Erythroblast (primary cell): ENCODE results near the gene ANKFN1.
"Not testable (repeated sequence)": the region's sequence is repeated elsewhere in the genome, so short reads cannot be mapped to it uniquely, and the experiment has no call there.

Source experiments
- DNase-seq, 2 experiments: peaks; one replicate each; lab custom pipeline; 2025; lab: John Stamatoyannopoulos, UW
- GATA1 ChIP-seq: IDR thresholded peaks from 2 replicates; pipeline ENCODE4 v1.6.1; 2011; ENCODE audit warnings: low read depth, mild to moderate bottlenecking, control low read depth, low read length, moderate library complexity
- POLR2A ChIP-seq: IDR thresholded peaks from 2 replicates; pipeline ENCODE4 v1.6.1; 2011; ENCODE audit warnings: mild to moderate bottlenecking, low read length

Gene ANKFN1

GRCh38 chr17:56351675-56352074 lies 198.4 kb downstream of the ANKFN1 start:
- no peak for DNase-seq
- no peak for TF ChIP-seq GATA1
- no peak for TF ChIP-seq POLR2A

GRCh38 chr17:56358651-56359050 lies 205.4 kb downstream of the ANKFN1 start:
- no peak for DNase-seq
- TF ChIP-seq GATA1 (no peak), POLR2A (no peak)

GRCh38 chr17:56359518-56359917 lies 206.2 kb downstream of the ANKFN1 start:
- TF ChIP-seq POLR2A (no peak), GATA1 (no peak)
- DNase-seq = no peak

GRCh38 chr17:56367366-56367765 lies 214.1 kb downstream of the ANKFN1 start:
- TF ChIP-seq POLR2A (no peak), GATA1 (no peak)
- no peak for DNase-seq

GRCh38 chr17:56373981-56374833 lies 220.9 kb downstream of the ANKFN1 start:
- TF ChIP-seq GATA1 (no peak), POLR2A (no peak)
- DNase-seq = no peak

- TF ChIP-seq POLR2A (no peak), GATA1 (no peak)
- no peak for DNase-seq
These were observed 236.1 kb downstream of the ANKFN1 start for GRCh38 chr17:56389356-56389755.

- no peak for TF ChIP-seq GATA1
- TF ChIP-seq POLR2A = no peak
- no peak for DNase-seq
These were observed 239.0 kb downstream of the ANKFN1 start for GRCh38 chr17:56392321-56392720.

GRCh38 chr17:56393156-56393555 lies 239.9 kb downstream of the ANKFN1 start:
- no peak for DNase-seq
- TF ChIP-seq POLR2A (no peak), GATA1 (no peak)

GRCh38 chr17:56395787-56396186 lies 242.5 kb downstream of the ANKFN1 start:
- DNase-seq = no peak
- TF ChIP-seq GATA1 = no peak
- no peak for TF ChIP-seq POLR2A

GRCh38 chr17:56407086-56407485 lies 253.8 kb downstream of the ANKFN1 start:
- no peak for DNase-seq

GRCh38 chr17:56412356-56412755 lies 259.1 kb downstream of the ANKFN1 start:
- DNase-seq = not testable (repeated sequence)

More at GRCh38 chr17:56407086-56407485, 253.8 kb downstream of the ANKFN1 start:
- no peak for TF ChIP-seq POLR2A
- no peak for TF ChIP-seq GATA1

GRCh38 chr17:56416682-56417351 lies 263.5 kb downstream of the ANKFN1 start:
- TF ChIP-seq GATA1 (no peak), POLR2A (no peak)
- DNase-seq = no peak

- TF ChIP-seq GATA1 = no peak
- no peak for TF ChIP-seq POLR2A
- no peak for DNase-seq
These were observed 270.7 kb downstream of the ANKFN1 start for GRCh38 chr17:56424005-56424404.

GRCh38 chr17:56424543-56425044 lies 271.3 kb downstream of the ANKFN1 start:
- TF ChIP-seq POLR2A = no peak
- no peak for TF ChIP-seq GATA1
- no peak for DNase-seq
